ENCODE measurements around the gene COX14. TPM values are rescaled to one million over a fixed set of nuclear protein-coding genes. Genes with fewer than 3 reads are reported as not detected.

The COX14 gene
- total RNA-seq, 2 donors from 2014 or later, result 139 to 181 TPM

GRCh38 chr12:50106907-50107306 is 5.1 kb upstream of the COX14 start:
- Histone ChIP-seq H3K9me3 (no peaks in the 10 kb centered on the region), H3K4me3 (no peak overlapping the region), H3K27me3 (no peaks in the 10 kb centered on the region), H3K36me3 (no peaks in the 10 kb centered on the region), H3K4me1 (peaks cover 0 to 54% of the 10 kb centered on the region in 2 donors), H3K27ac (no peak overlapping the region)
- no peak for DNase-seq (ENCODE audit: low spot score)
- TF ChIP-seq, protein P1, sequence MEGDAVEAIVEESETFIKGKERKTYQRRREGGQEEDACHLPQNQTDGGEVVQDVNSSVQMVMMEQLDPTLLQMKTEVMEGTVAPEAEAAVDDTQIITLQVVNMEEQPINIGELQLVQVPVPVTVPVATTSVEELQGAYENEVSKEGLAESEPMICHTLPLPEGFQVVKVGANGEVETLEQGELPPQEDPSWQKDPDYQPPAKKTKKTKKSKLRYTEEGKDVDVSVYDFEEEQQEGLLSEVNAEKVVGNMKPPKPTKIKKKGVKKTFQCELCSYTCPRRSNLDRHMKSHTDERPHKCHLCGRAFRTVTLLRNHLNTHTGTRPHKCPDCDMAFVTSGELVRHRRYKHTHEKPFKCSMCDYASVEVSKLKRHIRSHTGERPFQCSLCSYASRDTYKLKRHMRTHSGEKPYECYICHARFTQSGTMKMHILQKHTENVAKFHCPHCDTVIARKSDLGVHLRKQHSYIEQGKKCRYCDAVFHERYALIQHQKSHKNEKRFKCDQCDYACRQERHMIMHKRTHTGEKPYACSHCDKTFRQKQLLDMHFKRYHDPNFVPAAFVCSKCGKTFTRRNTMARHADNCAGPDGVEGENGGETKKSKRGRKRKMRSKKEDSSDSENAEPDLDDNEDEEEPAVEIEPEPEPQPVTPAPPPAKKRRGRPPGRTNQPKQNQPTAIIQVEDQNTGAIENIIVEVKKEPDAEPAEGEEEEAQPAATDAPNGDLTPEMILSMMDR (IDR thresholded peaks at IDR 0.05), result no peak

DNA sequence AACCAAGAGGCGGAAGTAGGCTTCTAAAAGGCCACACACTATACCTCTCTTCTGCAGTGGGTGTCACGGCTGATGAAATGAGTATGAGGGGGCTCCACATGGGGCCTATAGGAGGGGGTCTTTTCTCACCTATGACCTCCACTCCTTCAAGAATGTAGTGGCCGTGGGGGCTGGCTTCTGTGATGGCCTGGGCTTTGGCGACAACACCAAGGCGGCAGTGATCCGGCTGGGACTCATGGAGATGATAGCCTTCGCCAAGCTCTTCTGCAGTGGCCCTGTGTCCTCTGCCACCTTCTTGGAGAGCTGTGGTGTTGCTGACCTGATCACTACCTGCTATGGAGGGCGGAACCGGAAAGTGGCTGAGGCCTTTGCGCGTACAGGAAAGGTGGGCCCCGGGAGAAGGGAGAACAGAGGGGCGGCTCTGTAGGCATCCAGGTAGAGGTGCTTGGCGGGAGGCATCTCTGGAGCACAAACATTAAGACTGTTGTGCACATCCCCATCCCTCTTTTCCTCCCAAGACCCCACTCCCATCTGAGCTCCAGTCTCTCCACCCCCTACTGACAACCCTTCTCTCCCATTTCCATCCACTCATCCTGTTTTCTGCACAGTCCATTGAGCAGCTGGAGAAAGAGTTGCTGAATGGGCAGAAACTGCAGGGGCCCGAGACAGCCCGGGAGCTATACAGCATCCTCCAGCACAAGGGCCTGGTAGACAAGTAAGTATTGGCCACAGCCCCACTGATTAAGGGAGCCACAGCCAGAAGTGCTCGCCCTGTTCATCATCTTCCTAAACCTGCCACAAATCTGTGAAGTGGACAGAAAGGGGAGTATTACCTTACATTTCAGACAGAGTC is 4.4 kb upstream of the COX14 start:
- Histone ChIP-seq H3K4me1 (peaks cover 0 to 51% of the 10 kb centered on the region in 2 donors), H3K27ac (no peak overlapping the region), H3K4me3 (no peak overlapping the region), H3K9me3 (no peaks in the 10 kb centered on the region), H3K27me3 (no peaks in the 10 kb centered on the region), H3K36me3 (no peaks in the 10 kb centered on the region)
- no peak for DNase-seq (ENCODE audit: low spot score)
- TF ChIP-seq, protein P1 (IDR thresholded peaks at IDR 0.05), result no peak

- Histone ChIP-seq H3K4me1 (peaks cover 0 to 54% of the 10 kb centered on the region in 2 donors), H3K27ac (peak overlapping the region; percentile 85 to 96), H3K4me3 (no peak overlapping the region), H3K9me3 (no peaks in the 10 kb centered on the region), H3K36me3 (no peaks in the 10 kb centered on the region), H3K27me3 (no peaks in the 10 kb centered on the region)
- DNase-seq (ENCODE audit: low spot score), result no peak
- TF ChIP-seq, protein P1 (IDR thresholded peaks at IDR 0.05), result no peak
These were observed 2.7 kb upstream of the COX14 start for GRCh38 chr12:50109319-50109718.

DNA sequence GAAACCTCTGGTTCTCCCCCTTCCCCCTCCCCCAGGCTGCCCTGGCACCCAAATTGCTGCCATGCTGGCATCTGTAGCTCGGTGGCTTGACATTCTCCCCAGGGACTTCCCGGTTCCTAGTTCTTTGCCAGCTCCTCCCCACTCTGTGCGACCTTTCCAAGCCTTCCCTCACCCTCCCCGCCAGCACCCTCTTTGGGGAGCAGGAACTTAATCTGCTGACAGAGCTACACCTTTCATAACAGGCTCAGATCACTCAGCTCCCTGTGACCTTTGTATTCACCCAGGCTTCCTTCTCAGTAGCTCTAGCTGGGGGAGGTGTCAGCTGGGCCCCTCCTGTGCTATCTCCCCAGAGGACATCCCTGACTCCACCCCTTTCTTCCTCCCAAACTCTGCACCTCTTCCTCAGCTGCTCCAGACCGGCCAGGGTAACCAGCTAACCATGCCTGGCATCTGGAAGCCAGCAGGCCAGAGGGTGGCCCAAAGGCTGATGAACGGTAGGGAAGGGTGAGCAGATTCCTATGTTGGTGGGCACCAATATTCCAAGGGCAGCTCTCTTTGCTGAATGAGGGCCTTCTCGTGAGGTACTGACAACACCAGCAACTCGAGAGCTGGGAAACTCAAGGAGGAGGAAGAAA is 1.8 kb upstream of the COX14 start:
- Histone ChIP-seq H3K27me3 (no peaks in the 10 kb centered on the region), H3K4me3 (no peak overlapping the region), H3K27ac (peak overlapping the region; percentile 85 to 96), H3K9me3 (no peaks in the 10 kb centered on the region), H3K4me1 (peaks cover 0 to 47% of the 10 kb centered on the region in 2 donors), H3K36me3 (no peaks in the 10 kb centered on the region)
- DNase-seq (ENCODE audit: low spot score), result no peak
- TF ChIP-seq, protein P1 (IDR thresholded peaks at IDR 0.05), result no peak

DNA sequence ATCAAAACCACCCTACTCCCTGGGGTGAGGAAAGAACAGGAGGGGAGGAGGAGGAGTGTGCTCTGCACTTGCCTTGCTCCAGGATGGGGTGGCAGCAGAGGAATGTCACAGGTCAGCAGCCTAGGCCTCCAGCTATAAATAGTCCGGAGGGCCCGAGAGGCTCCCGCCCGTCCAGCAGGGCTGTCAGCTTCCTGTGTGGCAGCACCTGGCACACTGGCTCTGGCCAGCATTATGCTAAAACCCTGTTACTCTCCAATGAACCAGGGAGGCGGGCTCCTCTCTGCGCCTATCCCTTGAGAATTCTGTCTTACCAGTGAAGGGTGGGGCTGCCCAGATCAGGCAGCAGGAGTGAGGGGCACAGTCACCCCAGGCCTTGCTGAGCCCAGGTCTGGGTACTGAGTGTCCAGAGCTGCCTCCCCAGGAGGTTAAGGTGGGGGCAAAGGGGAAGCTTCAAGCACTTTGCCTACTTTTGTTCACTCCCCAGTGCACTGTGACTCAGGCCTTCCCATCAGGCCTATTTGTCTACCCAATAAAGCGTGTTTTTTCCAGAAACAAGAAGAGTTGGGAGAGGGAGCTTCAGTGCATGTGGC is 1.2 kb upstream of the COX14 start:
- Histone ChIP-seq H3K4me1 (peaks cover 0 to 44% of the 10 kb centered on the region in 2 donors), H3K36me3 (no peaks in the 10 kb centered on the region), H3K27me3 (no peaks in the 10 kb centered on the region), H3K27ac (peak overlapping the region; percentile 85 to 96), H3K9me3 (no peaks in the 10 kb centered on the region), H3K4me3 (peak overlapping the region in 1 of 2 donors; percentile 39)
- TF ChIP-seq, protein P1 (IDR thresholded peaks at IDR 0.05), result no peak
- DNase-seq (ENCODE audit: low spot score), result peak; percentile 72
